Measurements from ENCODE around the gene ACSM2B.
"Not testable (repeated sequence)": the region's sequence is repeated elsewhere in the genome, so short reads cannot be mapped to it uniquely, and the experiment has no call there.

The ACSM2B gene

GRCh38 chr16:20546951-20547350, 29.2 kb downstream of the ACSM2B start:
- not testable (repeated sequence) for ATAC-seq

GRCh38 chr16:20546278-20546853, 29.8 kb downstream of the ACSM2B start:
- not testable (repeated sequence) for ATAC-seq

GRCh38 chr16:20540603-20541316, 35.4 kb downstream of the ACSM2B start:
- not testable (repeated sequence) for ATAC-seq

GRCh38 chr16:20538687-20539086, 37.5 kb downstream of the ACSM2B start:
- no peak for ATAC-seq
- TF ChIP-seq ZNF565 (CRISPR knock-in tag; conservative IDR thresholded peaks at IDR 0.05; ENCODE audit: low read depth) = no peak
- TF ChIP-seq ZFP3 (CRISPR knock-in tag; IDR thresholded peaks at IDR 0.05) = no peak
- TF ChIP-seq ZNF8 (CRISPR knock-in tag; IDR thresholded peaks at IDR 0.05) = no peak
- TF ChIP-seq TCF4 (CRISPR knock-in tag; IDR thresholded peaks at IDR 0.05; ENCODE audit: borderline replicate concordance) = no peak
- no peak for TF ChIP-seq CSRNP3 (CRISPR knock-in tag; IDR thresholded peaks at IDR 0.05)
- TF ChIP-seq ESRRG (CRISPR knock-in tag; IDR thresholded peaks at IDR 0.05) = no peak
- no peak for TF ChIP-seq GLIS3 (CRISPR knock-in tag; IDR thresholded peaks at IDR 0.05)
- no peak for TF ChIP-seq CSDC2 (CRISPR knock-in tag; IDR thresholded peaks at IDR 0.05)
- no peak for TF ChIP-seq ZFP30 (CRISPR knock-in tag; IDR thresholded peaks at IDR 0.05)
- no peak for TF ChIP-seq PATZ1 (CRISPR knock-in tag; IDR thresholded peaks at IDR 0.05; ENCODE audit: borderline replicate concordance)
- no peak for TF ChIP-seq PPARA (CRISPR knock-in tag; IDR thresholded peaks at IDR 0.05; ENCODE audit: borderline replicate concordance)
- TF ChIP-seq SNAI2 (CRISPR knock-in tag; IDR thresholded peaks at IDR 0.05) = no peak
- no peak for TF ChIP-seq CREB5 (CRISPR knock-in tag; IDR thresholded peaks at IDR 0.05; ENCODE audit: low read depth)
- no peak for TF ChIP-seq RARB (CRISPR knock-in tag; IDR thresholded peaks at IDR 0.05)
- no peak for TF ChIP-seq ISL1 (CRISPR knock-in tag; IDR thresholded peaks at IDR 0.05)
- no peak for TF ChIP-seq TSHZ2 (CRISPR knock-in tag; IDR thresholded peaks at IDR 0.05)
- no peak for TF ChIP-seq POU6F1 (CRISPR knock-in tag; IDR thresholded peaks at IDR 0.05; ENCODE audit: borderline replicate concordance, low read depth)

- no peak for TF ChIP-seq POU6F1 (CRISPR knock-in tag; IDR thresholded peaks at IDR 0.05; ENCODE audit: borderline replicate concordance, low read depth)
- TF ChIP-seq ZNF8 (CRISPR knock-in tag; IDR thresholded peaks at IDR 0.05) = no peak
- TF ChIP-seq ISL1 (CRISPR knock-in tag; IDR thresholded peaks at IDR 0.05) = no peak
- no peak for TF ChIP-seq TCF4 (CRISPR knock-in tag; IDR thresholded peaks at IDR 0.05; ENCODE audit: borderline replicate concordance)
- ATAC-seq = no peak
Observed at GRCh38 chr16:20538181-20538580, 38.0 kb downstream of the ACSM2B start.

GRCh38 chr16:20536669-20537068, 39.5 kb downstream of the ACSM2B start:
- not testable (repeated sequence) for ATAC-seq

GRCh38 chr16:20532284-20532792, 43.8 kb downstream of the ACSM2B start:
- not testable (repeated sequence) for ATAC-seq

- not testable (repeated sequence) for ATAC-seq
Observed at GRCh38 chr16:20531795-20532194, 44.4 kb downstream of the ACSM2B start.

All from SK-N-SH treated with all-trans-retinoic acid at 6 μM for 48 hours (cell line).